ENCODE measurements around the gene VSIG8.
"Not testable (repeated sequence)": the region's sequence is repeated elsewhere in the genome, so short reads cannot be mapped to it uniquely, and the experiment has no call there.

The VSIG8 gene, protein sequence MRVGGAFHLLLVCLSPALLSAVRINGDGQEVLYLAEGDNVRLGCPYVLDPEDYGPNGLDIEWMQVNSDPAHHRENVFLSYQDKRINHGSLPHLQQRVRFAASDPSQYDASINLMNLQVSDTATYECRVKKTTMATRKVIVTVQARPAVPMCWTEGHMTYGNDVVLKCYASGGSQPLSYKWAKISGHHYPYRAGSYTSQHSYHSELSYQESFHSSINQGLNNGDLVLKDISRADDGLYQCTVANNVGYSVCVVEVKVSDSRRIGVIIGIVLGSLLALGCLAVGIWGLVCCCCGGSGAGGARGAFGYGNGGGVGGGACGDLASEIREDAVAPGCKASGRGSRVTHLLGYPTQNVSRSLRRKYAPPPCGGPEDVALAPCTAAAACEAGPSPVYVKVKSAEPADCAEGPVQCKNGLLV

DNA sequence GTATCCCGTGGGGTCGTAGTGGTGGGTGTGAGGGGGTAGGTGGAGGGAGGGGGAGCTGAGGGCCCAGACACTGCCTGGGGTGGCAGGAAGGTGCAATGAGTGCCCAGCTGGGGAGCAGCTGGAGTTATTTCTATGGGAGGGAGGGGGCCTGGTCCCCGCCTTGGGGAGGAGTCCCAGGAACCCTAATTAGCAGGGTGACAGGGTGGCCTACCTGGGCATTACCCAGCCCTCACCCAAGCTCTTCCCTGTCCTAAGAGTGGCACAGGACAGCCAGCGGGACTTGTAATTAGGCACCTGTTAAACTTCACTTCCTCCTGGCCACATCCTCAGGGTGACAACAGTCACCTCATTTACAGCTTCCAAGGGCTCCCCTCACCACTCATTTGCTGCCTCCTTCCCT is at the start of gene VSIG8:
VSIG8 (minus strand) TSS at position 101 of the 400 bp plus-strand sequence. CDS start 136 bp downstream, outside the sequence.
- DNase-seq, result no peak

DNA sequence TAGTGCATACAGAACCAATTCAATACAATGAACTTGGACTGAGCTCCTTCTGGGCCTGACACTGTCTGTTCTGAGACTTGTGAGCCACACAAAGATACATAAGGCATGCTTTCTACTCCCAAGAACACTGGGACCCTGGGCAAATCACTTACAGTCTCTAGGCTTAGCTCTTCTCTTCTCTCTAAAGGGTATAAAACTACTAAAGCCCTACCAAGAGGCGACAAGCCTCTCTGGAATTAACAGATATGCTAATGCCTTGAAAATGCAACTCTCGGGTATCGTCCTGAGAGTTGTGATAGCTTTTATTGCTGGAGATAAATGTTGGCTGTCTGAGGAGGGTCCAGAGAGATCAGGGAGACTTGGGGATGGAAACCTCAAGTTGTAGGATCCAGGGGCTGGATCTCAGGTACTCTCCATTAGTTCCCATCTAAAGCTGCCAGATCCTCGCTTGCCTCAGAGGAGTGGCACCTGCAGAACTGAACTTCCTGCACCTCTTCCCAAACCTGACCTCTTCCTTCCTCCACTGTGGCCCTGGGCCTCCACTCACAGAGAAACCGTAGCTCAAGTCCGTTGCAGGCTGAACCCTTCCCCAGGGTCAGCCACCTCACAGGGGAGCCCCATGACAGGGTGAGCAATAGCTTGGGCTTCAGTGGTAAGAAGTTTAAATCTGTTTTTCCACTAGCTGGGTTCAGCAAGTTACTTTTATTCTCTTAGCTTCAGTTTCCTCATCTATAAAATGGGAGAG is 49.0 kb upstream of the VSIG8 start:
- DNase-seq, result no peak

DNA sequence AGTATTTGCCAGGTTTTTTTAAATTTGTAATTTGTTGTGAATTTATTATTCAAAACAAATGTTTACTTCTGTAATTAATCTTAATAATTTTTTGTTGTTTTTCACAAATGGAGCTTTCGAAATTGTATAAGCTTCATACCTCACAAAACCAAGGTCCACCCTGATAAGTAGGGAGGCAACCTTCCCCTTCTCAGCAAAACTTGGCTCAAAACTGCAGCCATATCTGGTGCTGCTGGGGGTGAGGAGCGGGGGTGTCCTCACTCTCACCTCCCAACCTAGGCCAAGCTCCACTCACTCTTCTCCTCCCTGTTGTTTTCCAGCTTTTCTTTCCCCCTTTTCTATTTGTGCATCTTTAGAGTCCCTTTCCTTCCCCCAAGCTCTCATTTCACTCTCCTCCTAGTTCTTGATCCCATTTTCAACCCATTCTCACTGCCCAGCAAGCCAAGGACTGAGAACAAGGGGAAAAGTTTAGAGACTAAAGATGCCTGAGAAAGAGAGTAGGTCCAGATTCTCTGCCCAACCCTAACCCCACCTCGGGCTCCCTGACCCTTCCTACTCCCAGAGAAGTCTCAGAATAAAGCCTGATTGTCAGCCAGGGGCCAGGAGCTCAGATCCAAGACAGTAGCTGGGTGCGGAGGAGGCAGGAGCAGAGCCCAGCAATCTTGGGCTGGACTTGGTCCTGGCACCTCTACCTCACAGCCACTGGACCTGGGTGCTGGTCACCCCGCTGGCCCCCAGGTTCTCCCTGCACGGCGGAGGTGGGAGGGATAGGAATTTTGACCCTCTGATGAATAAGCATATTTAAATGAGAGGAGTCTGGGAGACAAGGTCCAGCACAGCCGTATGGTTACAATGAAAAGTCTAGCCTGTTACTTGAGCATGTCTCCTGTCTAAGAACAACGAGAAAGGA is 45.8 kb upstream of the VSIG8 start:
- DNase-seq, result no peak

DNA sequence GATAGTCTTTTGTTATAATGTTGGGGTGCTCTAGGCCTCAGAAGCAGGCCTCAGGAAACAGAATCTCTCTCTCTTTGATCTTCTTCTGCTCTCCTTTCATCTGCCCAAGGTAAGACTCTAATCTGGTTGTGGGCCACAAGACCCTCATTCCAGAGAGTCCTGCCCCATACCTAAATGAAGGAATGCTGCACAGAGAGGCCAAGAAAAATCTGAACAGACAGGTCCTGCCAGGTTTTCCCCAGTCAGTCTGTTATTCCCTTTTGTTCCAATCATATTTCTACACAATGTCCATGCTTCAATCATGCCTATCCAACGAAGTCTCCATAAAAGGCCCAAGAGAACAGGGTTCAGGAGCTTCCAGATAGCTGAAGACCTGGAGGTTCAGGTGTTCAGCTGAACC is 44.5 kb upstream of the VSIG8 start:
- DNase-seq, result no peak

DNA sequence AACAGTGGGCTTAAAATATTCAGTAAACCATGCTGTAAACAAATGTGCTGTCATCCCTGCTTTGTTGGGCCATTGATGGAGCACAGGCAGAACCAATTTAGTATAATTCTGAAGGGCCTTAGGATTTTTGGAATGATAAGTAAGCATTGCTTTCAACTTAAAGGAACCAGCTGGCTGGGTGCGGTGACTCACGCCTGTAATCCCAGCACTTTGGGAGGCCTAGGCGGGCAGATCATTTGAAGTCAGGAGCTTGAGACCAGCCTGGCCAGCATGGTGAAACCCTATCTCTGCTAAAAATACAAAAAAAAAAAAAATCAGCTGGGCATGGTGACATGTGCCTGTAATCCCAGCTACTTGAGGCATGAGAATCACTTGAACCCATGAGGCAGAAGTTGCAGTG is 41.6 kb upstream of the VSIG8 start:
- DNase-seq, result not testable (repeated sequence)

DNA sequence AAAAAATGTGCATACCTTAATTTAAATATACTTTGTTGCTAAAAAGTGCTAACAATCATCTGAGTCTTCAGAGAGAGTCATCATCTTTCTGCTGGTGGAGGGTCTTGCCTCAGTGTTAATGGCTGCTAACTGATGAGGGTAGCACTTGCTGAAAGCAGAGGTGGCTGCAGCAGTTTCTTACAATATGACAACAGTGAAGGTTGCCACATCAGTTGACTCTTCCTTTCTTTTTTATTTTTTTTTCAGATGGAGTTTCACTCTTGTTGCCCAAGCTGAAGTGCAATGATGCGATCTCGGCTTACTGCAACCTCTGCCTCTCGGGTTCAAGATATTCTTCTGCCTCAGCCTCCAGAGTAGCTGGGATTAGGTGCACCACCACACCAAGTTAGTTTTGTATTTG is 40.1 kb upstream of the VSIG8 start:
- no peak for DNase-seq

DNA sequence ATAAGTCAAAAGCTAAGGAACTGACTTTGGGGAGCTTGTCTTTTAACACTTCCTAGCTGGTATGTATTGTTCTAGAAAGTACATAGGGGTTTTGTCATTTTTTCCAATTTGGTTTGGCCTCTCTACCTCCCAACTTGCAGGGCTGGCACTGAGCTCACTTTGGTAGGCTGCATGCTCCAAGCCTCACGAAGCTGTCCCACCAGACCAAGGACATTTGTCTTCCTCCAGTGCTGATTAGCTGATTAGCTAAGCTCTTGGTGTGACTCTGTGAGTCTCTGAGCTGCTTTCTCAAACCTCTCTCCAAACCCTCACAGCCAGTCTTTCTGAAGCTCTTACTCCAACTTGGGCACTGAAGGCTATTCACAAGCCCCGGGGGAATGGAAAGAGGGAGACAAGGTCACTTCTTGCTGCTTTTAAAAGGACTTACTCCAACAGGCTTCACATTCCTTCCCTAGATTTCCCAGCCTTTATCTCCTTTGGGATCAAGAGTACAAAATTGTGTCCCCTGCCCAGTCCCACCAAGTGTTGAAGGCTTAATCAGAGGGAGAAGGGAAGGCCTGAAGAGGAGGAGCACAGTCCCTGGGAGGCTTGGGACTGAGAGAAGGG is 38.4 kb upstream of the VSIG8 start:
- DNase-seq, result no peak

DNA sequence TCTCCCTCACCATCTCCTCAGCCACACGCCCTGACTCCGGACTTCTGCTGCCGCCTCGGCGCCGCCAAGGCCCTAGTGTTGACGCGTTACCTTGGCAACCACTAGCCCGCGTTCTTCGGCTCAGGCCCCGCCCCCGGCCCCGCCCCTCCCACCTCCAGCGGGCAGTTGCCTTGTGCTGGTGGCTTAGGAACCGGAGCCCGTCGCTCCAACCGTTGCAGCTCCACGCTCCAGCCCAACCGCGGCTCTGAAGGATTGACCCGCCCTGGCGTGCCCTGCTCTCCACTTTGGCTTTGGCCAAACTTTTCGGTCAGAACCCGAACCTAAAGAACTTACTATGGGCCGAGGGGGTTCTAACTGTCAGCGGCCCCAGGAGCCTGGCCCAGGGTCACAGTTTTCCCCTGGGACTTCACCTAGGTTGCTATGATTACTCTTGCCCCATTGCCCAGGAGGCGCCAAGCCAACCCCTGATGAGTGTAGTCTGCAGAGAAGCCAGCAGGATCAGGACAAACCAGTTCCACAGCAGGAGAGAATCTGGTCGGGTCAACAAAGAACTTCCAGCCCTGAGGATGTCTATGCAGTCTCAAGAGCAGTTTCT is 37.7 kb upstream of the VSIG8 start, which contains the start of gene CFAP45:
CFAP45 (minus strand) TSS at position 80 of the 595 bp plus-strand sequence; CDS start at position 13, 67 bp downstream.
- DNase-seq, result peak; percentile 88

DNA sequence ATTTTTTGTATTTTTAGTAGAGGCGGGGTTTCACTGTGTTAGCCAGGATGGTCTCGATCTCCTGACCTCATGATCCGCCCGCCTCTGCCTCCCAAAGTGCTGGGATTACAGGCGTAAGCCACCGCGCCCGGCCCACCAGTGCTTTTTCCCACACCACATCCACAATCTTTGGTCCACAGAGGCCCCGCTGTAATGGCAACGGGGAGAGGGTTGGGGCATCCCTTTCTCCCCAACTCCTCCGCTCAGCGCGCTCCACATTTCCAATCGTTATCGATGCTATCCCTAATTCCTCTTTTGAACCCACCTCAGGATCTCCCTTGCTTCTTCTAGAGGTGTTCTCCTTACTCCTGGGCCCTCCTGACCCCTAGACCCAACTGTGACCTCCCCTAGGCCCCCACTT is 37.2 kb upstream of the VSIG8 start:
- DNase-seq, result not testable (repeated sequence)

DNA sequence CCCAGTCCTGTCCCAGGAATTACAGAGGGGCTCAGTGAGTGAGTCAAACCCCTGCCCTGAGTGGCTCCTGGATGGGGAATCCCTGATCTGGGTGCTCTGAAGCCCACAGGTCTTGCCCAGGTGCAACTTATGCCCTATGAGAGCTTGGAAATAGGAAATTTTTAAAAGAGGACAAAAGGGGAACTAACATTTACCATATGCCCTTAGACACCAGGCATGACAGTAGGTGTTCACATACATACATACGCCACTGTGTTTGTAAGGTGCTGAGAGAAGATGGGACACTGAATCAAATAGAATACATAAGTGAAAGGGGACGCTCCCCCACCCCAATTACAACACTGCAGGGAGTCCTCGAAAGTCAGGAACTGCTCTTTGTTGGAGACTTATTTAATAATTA is 36.1 kb upstream of the VSIG8 start:
- DNase-seq, result no peak

DNA sequence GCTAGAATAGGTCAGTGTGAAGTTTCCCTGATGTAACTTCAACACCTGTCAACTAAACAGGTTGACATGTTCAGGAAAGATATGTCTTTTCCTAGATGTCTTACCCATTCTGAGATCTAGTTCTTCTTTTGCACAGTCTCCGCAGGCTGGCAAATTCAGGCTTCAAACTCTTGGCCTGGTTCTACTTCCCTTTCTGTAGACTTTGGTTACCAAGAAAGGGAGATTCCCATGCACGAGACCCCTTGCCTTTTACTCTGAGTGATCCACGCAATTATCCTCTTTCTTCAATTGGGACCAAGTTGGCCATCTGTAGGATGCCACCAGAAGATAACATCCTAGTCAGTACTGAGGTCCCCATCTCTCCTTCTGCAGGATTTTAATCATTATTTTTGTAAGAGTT is 35.5 kb upstream of the VSIG8 start:
- no peak for DNase-seq

DNA sequence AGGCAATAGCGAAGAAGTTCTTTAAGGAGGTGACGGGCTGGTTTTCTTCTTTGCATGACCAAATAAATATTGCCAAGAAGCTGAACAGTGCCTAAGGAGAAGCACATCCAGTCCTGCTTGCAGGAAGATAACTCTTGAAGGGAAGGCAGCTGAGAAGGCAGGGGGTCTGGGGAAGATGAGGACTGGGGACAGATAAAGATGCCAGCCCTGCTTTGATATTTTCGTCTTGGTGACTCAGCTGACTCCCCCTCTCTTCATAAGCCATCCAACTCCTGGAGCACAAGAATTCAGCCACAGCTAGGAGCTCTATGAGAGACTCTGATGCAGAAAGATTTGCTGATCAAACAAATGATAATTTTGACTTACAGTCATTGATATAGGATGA is 34.1 kb upstream of the VSIG8 start:
- DNase-seq, result no peak

DNA sequence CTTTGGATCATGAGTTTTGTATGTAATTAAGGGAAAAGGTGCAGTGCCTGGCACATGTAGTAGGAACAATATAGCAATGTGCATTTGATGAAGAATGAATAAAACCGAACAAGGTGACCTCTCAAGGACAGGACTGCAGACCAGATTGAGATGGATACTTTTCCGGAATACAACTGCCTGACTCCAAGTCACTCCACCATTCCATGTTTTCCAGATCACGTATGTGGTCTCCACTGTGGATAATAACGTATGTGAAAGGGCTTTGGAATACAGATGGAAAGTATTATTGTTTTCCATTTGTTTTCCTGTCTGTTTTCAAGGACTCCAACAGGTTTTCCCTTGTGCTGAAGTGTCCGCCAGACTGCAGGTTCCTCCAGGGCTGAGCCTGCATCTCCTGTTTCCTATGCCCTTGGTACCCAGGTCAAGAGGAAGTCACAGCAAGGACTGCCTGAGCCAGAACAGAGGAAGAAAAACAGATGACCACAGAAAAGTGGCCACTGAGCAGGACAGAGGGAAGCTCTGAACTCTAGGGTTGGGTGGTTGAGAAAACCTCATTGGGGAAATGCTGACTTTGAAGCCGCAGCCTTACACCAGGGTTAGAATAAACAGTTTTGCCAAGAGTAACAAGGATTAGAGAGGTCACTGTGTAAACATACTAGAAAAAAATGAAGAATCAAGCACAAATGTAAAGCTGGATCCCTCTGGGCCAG is 33.5 kb upstream of the VSIG8 start:
- DNase-seq, result no peak

DNA sequence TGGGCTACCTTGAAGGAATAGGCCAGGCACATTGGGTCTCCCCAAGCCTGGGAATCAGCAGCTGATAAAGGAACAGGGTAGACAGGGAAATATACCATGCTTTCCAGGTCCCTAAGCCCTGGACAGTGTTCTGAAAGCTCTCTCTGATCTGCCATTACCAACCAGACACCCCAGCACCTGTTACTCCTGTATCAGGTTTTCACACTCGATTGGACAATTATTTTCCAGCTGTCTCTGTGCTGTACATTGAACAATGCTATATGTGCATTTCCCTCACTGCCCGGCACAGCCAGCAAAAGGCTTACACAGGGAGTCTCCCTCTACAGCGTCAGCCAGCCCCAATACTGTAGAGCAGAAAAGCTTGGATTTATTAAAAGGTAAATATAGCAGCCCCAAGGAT is 32.8 kb upstream of the VSIG8 start:
- DNase-seq, result no peak

DNA sequence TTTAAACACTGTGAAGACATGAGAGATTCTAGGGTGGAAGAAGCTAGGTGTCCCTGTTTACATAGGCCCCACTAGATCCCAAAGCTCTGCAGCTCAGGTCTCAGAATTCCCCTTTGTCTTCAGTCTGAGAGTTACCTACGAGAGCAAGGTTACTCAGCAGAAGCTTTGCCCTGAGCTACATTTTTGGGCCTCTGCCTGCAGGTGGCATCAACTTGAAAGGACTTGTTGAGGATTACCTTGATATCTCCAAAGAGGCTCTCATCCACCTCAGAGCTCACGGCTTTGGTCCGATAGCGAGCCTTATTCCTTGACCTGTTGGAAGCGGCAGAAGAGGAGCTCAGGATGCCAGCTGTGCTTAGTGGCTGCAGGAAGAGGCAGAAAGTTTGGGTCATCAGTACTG is 30.5 kb upstream of the VSIG8 start:
- no peak for DNase-seq

DNA sequence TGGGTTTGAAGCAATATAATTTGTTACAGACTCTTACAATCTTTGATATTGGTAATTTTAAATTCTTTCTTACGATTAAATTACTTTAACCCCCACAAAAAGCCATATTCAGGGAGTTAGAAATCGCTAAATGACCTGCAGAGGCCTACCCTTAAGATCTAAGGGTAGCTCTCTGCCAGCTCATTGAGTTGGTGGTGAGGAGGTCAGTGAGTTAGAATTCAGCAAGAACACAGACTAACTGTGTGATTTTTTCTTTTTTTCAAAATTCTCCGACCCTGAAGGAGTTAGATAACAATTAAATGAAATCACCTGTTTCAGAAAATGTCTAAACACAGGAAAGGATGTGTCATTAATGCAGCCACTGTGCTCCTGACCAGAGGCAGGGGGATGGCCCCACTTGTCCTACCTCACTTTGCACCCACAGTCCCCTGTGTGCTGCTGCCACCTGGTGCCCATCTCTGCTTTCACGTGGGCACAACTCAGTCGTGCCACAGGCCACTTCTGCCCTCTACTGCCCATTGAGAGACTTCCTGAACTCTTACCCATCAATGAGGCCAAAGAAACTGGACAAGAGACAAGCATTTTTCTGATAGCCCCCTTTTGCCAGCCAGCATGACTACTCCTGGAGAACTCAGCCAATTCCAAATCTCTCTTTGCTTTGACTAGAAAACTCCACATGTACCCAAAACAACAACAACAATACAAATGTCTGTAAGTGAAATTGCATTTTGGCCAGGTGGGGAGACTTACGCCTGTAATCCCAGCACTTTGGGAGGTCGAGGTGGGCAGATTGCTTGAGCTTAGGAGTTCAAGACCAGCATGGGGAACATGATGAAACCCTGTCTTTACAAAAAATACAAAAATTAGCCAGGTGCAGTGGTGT is 29.1 kb upstream of the VSIG8 start:
- peak; percentile 83 for DNase-seq

DNA sequence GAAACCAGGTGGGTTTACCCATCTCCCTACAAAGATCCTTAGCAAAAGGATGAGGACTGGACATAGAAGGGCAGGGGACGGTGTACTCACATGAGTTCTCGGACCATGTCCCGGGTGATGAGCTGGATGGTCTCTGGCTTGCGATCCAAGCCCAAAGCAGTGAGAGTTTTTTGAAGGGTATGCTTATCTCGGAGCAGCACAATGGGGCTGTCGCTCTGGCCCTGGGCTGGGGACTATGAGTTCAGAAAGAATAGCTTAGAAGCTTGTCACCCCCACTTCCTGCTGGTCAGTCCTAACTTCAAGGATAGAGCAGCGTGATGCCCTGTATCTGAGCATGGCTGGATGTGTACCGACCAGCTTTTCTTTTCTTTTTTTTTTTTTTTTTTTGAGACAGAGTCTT is 27.9 kb upstream of the VSIG8 start:
- DNase-seq, result no peak

DNA sequence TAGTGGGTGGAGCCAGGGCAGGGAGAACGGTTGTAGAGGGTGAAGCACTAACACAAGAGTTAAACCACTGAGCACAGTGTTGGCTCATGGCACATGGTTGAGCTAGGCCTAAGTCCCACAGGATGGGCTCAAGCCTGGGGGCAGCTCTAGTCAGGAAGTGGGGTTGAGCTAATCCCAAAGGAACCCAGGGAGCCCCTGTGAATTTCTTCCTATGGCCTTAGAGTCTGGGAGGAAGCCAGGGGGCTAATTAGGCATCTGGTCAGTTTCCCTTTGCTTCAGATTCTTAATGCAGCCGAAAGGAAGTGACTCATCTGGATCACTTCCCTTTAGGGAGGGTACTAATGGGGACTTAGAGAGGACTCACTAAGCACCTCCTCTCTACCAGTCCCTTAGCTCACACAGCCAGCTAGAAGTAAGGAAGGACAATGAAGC is 27.4 kb upstream of the VSIG8 start:
- DNase-seq, result no peak

DNA sequence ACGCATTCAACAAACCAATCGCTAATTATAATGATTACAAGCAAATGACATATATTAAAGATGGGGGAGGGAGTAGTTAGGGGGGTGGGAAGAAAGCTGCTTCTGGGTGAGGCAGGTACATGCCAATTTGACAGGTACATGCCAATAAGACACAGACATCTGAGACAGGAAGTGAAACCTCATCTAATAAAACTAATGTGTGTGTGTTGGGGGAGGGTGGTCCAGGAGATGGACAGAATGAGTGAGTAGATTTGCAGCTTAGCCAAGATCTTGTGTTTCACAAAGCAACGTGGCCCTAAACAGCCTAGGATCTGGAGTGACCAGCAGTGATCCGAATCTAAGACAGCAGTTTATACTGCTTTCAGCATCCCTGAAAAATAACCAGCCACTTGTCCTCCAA is 26.7 kb upstream of the VSIG8 start:
- DNase-seq, result no peak

DNA sequence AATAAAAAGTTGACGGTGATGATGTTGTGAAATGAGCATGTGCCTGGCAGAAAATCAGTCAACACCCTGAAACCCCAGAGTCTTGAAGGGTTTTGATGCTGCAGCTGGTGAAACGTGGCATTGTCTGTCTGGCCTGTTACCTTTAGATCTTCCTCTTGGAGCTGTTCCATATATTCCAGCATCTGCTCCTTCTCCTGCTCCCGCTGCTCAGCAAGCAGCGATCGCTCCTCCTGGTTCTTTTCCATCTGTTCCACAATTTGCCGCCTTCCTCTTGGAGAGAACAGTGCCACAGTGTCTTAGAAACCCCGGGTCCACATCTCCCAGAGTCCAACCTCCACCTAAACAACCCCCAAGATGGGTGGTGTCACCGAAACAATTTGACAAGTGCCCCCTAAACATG is 21.8 kb upstream of the VSIG8 start:
- DNase-seq, result no peak

DNA sequence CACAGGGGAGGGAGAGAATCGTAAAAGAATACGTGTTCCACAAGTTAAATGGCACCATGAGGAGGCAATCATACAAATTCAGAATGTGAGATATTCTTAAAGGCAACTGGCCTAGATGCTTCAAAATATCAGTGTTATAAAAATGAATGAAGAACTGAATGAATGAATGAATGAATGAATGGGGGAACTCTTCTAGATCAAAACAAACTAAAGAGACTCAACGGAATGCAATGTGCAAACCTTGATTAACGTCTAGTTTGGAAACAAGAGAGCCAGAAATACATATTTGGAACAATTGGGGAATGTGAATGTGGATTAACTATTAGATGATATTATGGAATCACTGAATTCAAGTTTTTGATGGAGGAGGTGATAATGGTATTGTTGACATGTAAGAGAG is 20.7 kb upstream of the VSIG8 start:
- no peak for DNase-seq

Data from NCI-H774 (cell line).